Vagina (tissue), 2 donors: ENCODE results near the gene PPIP5K1. TPM values are rescaled to one million over a fixed set of nuclear protein-coding genes. Genes with fewer than 3 reads are reported as not detected.
"Not testable (repeated sequence)": the region's sequence is repeated elsewhere in the genome, so short reads cannot be mapped to it uniquely, and the experiment has no call there.

ENCODE experiments used
- DNase-seq, 2 donors: peaks; one replicate each; pipeline ENCODE4 v3.0.0-alpha.2; 2017; ENCODE audit errors: extremely low spot score in 2 of 2
- H3K27ac ChIP-seq: fragments of 200-600 bp; sonication (generic); one replicate; pipeline ENCODE4 v1.5.1; 2019
- H3K27me3 ChIP-seq: fragments of 200-600 bp; sonication (generic); one replicate; pipeline ENCODE4 v1.5.1; 2019
- H3K36me3 ChIP-seq, 2 donors: fragments of 200-600 bp; sonication (generic); one replicate each; pipeline ENCODE4 v1.5.1; 2017 to 2019
- H3K4me1 ChIP-seq: fragments of 200-600 bp; sonication (generic); one replicate; pipeline ENCODE4 v1.5.1; 2019
- H3K4me3 ChIP-seq, 2 donors: fragments of 200-600 bp; sonication (generic); 1 replicate in 1 of 2; 2 replicates in 1 of 2; pipeline ENCODE4 v1.5.1; 2016 to 2019
- H3K9me3 ChIP-seq: fragments of 200-600 bp; sonication (generic); one replicate; pipeline ENCODE4 v1.5.1; 2019
- CTCF ChIP-seq, 3 experiments: fragments of 450-650 bp in 2 of 3; fragments of 200-600 bp in 1 of 3; sonication (generic) in 1 of 3; IDR thresholded peaks; one replicate each; pipeline ENCODE4 v1.5.1; 2017 to 2019; ENCODE audit warnings: antibody characterized with exemption in 3 of 3, mild to moderate bottlenecking in 2 of 3, moderate library complexity in 2 of 3
- POLR2A ChIP-seq, 2 donors: fragments of 450-650 bp; IDR thresholded peaks; one replicate each; pipeline ENCODE4 v1.6.1; 2017; ENCODE audit warnings: antibody characterized with exemption in 2 of 2, mild to moderate bottlenecking in 2 of 2, moderate library complexity in 2 of 2
- POLR2AphosphoS5 ChIP-seq, 2 donors: sonication (generic); formaldehyde crosslinking; IDR thresholded peaks; one replicate each; pipeline ENCODE4 v1.9.0; 2017; ENCODE audit warnings: antibody characterized with exemption in 2 of 2, mild to moderate bottlenecking in 2 of 2, low read depth in 1 of 2; ENCODE audit not compliant: insufficient read depth in 1 of 2
- intact Hi-C: fragments of 100-400 bp; cut with DNase I; formaldehyde crosslinking; loops from one replicate; pipeline ENCODE4 v1.15.1; 2023
- total RNA-seq: library from RNA; depleted of rRNA; stranded (reverse); fragments of >200 nt; gene quantifications from one replicate; pipeline ENCODE4 v1.2.3, GENCODE V29; 2016

Gene PPIP5K1
- total RNA-seq, result 46.4 TPM

- H3K4me3 ChIP-seq, intact Hi-C loops, H3K4me1 ChIP-seq, H3K9me3 ChIP-seq, DNase-seq, H3K27ac ChIP-seq, H3K36me3 ChIP-seq, H3K27me3 ChIP-seq: not testable (repeated sequence)
Observed at GRCh38 chr15:43589778-43590466, at the start of gene PPIP5K1. PPIP5K1 (minus strand) TSS chr15:43590208; CDS start chr15:43584504, 5,704 bp downstream.

DNA sequence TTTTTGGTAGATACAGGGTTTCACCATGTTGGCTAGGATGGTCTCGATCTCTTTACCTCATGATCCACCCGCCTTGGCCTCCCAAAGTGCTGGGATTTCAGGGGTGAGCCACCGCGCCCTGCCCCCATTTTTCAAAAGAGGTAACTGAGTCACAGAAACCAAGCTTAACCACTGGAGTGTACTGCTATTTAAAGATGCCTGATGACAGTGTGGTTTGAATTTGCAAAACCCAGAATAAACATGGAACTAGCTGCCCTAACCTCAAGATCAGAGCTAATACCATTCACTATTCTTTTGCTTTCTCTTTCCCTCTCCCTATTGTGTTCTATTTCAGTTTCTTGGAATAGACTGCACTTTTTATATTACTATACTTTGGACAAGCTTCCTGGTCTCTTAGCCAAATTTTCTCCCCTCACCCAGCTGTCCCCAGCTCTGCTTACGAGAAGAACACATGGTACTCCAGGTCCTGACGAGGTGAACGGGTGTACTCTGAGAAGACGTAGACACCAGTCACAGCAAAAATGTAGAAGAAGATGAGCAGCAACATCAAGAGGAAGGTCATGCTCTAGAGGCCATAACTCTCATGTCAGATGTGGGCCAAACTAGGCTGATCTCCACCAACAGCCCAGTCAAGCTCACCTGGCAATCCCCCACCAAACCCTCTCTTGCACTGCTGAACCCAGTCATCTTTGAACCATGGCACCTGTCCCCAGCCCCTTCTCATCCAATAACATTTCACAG lies 48.6 kb upstream of the PPIP5K1 start:
- H3K4me1 ChIP-seq, H3K4me3 ChIP-seq, intact Hi-C loops, H3K27ac ChIP-seq, DNase-seq, H3K36me3 ChIP-seq, H3K9me3 ChIP-seq, H3K27me3 ChIP-seq: not testable (repeated sequence)

- H3K27ac ChIP-seq, H3K4me1 ChIP-seq, H3K4me3 ChIP-seq, H3K9me3 ChIP-seq, DNase-seq, H3K27me3 ChIP-seq, intact Hi-C loops, H3K36me3 ChIP-seq: not testable (repeated sequence)
Observed at GRCh38 chr15:43626937-43627336, 36.9 kb upstream of the PPIP5K1 start.

- no peaks in the 10 kb centered on the region for H3K27me3 ChIP-seq
- no peaks in the 10 kb centered on the region for H3K36me3 ChIP-seq
- no peak for TF ChIP-seq CTCF (IDR thresholded peaks at IDR 0.05)
- TF ChIP-seq POLR2A (IDR thresholded peaks at IDR 0.05), result no peak
- no peak for TF ChIP-seq POLR2AphosphoS5 (IDR thresholded peaks at IDR 0.05; ENCODE audit: insufficient read depth in 1 of 2, low read depth in 1 of 2)
- DNase-seq, result no peak
- H3K9me3 ChIP-seq, result no peaks in the 10 kb centered on the region
- H3K4me1 ChIP-seq, result no peaks in the 10 kb centered on the region
- H3K4me3 ChIP-seq, result no peak overlapping the region
- intact Hi-C loops, result no loop called here
- H3K27ac ChIP-seq, result no peak overlapping the region
Observed at GRCh38 chr15:43625106-43625505, 35.1 kb upstream of the PPIP5K1 start.

DNA sequence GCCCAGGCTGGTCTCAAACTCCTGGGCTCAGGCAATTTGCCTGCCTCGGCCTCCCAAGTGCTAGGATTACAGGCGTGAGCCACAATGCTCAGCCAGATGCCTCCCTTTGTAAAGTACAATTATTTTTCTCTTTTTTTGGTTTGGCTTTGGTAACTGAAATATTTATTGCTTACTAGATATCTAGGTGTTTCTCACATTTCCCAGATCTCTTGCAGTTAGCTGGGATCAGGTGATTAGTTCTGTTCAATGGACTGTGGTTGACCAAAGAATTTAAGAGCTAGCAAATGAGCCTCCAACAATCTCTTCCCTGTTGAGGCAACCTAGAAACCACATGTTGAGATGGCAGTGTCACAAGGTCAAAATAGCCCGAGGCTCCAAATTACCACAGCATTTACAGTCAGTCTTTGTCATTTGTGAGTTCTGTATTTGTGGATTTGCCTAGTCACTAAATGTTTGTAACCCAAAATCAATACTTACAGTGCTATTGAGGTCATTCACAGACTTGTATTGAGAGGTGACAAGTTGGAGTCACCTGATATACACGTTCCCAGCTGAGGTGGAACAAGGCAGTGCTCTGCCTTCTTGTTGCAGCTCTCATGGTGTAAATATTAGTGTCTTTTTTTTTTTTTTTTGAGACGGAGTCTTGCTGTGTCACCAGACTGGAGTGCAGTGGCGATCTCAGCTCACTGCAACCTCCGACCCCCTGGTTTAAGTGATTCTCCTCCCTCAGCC lies 32.2 kb upstream of the PPIP5K1 start:
- H3K9me3 ChIP-seq, DNase-seq, H3K4me1 ChIP-seq, H3K4me3 ChIP-seq, intact Hi-C loops, H3K36me3 ChIP-seq, H3K27ac ChIP-seq, H3K27me3 ChIP-seq: not testable (repeated sequence)

- H3K4me3 ChIP-seq, intact Hi-C loops, H3K36me3 ChIP-seq, H3K4me1 ChIP-seq, DNase-seq, H3K9me3 ChIP-seq, H3K27me3 ChIP-seq, H3K27ac ChIP-seq: not testable (repeated sequence)
Observed at GRCh38 chr15:43618700-43619099, 28.7 kb upstream of the PPIP5K1 start, which contains the start of gene STRC. STRC (minus strand) TSS chr15:43618800; CDS start chr15:43618722, 78 bp downstream.

DNA sequence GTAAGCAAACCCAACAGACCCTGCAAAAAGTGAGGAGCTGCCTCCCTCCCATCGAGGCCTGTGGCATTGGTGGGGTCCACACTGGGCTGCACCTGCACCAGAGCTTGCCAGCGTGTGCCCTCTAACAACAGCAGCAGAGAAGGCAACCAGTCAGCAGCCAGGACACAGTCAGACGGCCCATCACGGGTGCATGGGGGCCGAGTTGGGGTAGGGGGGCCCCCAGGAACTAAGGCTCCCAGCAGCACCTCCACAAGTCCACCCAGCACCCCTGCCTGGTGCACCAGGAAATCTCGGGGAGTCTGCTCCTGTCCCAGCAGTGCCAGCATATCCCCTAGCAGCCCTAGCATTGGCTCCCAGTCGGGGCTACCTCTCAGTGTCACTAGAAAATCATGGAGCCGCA lies 27.7 kb upstream of the PPIP5K1 start:
- H3K36me3 ChIP-seq, H3K9me3 ChIP-seq, DNase-seq, H3K27me3 ChIP-seq, H3K4me3 ChIP-seq, H3K4me1 ChIP-seq, H3K27ac ChIP-seq, intact Hi-C loops: not testable (repeated sequence)

- DNase-seq, H3K4me3 ChIP-seq, H3K4me1 ChIP-seq, H3K27me3 ChIP-seq, H3K9me3 ChIP-seq, intact Hi-C loops, H3K27ac ChIP-seq, H3K36me3 ChIP-seq: not testable (repeated sequence)
Observed at GRCh38 chr15:43602233-43602632, 12.2 kb upstream of the PPIP5K1 start.

DNA sequence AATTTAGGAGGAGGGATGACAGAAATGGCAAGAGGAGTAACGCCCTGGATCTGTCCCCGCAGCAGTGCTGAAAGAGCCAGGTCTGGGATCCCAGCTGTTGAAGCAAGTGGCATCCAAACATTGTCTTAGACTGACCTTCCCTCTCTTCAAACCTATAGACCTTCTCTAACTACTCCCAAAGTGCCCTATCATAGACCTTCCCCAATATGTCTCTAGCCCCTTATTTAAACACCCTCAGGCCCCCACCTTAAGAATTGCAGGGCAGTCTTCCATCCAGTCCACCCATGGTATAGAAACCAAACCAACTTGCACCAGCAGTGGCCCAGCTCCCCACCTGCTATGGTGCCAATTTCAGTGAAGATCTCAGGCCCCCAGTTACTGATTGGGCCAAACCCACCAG lies 10.2 kb upstream of the PPIP5K1 start:
- H3K36me3 ChIP-seq, H3K9me3 ChIP-seq, H3K27ac ChIP-seq, DNase-seq, H3K4me3 ChIP-seq, H3K27me3 ChIP-seq, intact Hi-C loops, H3K4me1 ChIP-seq: not testable (repeated sequence)

DNA sequence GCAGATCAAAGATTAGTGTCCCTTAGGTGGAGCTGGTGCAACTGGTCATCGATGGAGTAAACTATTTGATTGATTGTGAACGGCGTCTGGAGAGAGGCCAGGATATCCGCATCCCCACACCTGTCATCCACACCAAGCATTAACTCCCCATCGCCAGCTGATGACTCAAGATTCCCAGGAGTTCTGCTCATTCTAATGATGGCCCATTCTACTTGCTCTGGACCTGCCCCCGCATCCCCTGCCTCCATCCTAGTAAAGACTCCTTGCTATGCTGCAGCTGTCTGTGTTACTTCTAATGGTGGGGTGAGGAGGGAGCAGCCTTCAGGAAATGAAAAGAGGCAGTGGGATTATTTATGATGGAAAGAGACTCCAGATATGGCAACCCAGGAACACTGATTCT lies 9.1 kb upstream of the PPIP5K1 start:
- H3K4me3 ChIP-seq, DNase-seq, H3K4me1 ChIP-seq, H3K27ac ChIP-seq, H3K9me3 ChIP-seq, H3K36me3 ChIP-seq, intact Hi-C loops, H3K27me3 ChIP-seq: not testable (repeated sequence)

DNA sequence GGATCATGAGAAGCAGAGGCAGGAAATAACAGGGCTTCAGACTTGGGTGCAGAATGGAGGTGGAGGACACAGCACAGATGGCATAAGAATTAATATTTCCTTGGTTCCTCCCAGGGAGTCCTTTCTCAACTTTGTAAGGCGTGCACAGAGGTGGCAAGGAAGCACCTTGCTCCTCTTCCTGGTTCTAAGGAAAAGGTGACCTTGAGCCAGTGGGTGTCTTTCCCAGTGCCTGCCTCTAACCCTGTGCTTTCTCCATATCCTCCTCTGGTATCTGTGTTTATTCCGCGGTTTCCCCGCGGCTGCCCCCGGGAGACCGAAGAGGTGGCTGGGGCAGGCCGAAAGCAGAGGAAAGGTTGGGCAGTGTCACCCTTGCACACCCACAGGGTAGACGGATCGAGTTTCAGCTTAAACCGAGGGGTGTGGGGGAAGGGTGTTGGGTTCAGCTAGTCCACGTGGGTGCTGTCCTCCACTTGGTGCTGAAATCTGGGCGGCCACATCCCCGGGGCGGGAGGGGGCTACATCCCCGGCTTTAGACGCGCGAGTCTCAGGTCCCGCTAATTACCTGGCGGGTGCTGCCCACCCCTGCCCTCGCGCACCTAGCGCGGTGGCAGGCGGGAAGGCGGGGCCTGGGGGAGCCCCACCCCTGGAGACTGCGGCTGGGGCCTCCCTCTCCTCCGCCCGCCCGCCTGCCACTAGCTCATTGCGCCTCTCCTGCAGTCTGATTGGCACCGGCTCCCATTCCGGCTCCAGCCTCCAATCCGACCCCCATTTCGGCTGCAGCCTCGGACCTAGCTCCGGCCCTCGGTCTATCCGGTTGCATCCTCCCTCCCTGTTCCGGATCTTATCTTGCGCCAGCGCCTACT lies 3.6 kb upstream of the PPIP5K1 start, which contains the start of gene CKMT1B:
CKMT1B (plus strand) TSS at position 700 of the 863 bp plus-strand sequence. CDS start 192 bp downstream, outside the sequence.
- H3K4me3 ChIP-seq, H3K9me3 ChIP-seq, H3K27me3 ChIP-seq, intact Hi-C loops, DNase-seq, H3K36me3 ChIP-seq, H3K4me1 ChIP-seq, H3K27ac ChIP-seq: not testable (repeated sequence)
